ENCODE results near the gene TREML4. TPM values are rescaled to one million over a fixed set of nuclear protein-coding genes. Genes with fewer than 3 reads are reported as not detected.

TREML4 gene
- total RNA-seq, 1 experiment from 2014 or later, result not detected

GRCh38 chr6:41239467-41240159 is 11.5 kb downstream of the TREML4 start:
- ChIA-PET CTCF (no interaction called here), POLR2A (no interaction called here), RAD21 (ENCODE audit: low non-redundant PET in 1 of 2, low total read pairs in 2 of 2, uncharacterized antibody in 2 of 2, unreplicated experiment in 2 of 2) (no interaction called here)
- BruUV-seq (replicated peaks), result no TSS peak
- Histone ChIP-seq H3K36me3 (ENCODE audit: control insufficient read depth in 1 of 2, insufficient read depth in 2 of 2, low read length in 2 of 2) (no peaks in the 10 kb centered on the region), H3K79me2 (ENCODE audit: insufficient read depth, low read length) (no peaks in the 10 kb centered on the region), H3K9me2 (ENCODE audit: insufficient read depth) (no peaks in the 10 kb centered on the region), H3K9ac (ENCODE audit: low read length) (no peak overlapping the region), H3K4me1 (ENCODE audit: control insufficient read depth in 1 of 2, insufficient read depth in 2 of 2, low read length in 2 of 2) (no peaks in the 10 kb centered on the region), H3K9me3 (ENCODE audit: control insufficient read depth in 1 of 2, insufficient read depth in 1 of 2, low read depth in 1 of 2, low read length in 2 of 2) (no peaks in the 10 kb centered on the region), H4K20me1 (ENCODE audit: insufficient read depth) (no peaks in the 10 kb centered on the region), H3K27ac (ENCODE audit: low read depth, low read length) (no peak overlapping the region), H3K4me2 (ENCODE audit: low read length) (no peak overlapping the region), H3K27me3 (ENCODE audit: insufficient read depth, low read length) (peaks cover 56% of the 10 kb centered on the region), H2AFZ (ENCODE audit: low read depth, low read length, poor library complexity, severe bottlenecking) (no peak overlapping the region), H3K4me3 (replicated peaks in 1 of 2; ENCODE audit: low read depth in 1 of 2, low read length in 2 of 2) (no peak overlapping the region)
- intact Hi-C loops (cut with micrococcal nuclease), result no loop called here
- DNase-seq (ENCODE audit: low read depth, low spot score) (no peak), ATAC-seq (no peak)
- no peak for TF ChIP-seq REST (IDR thresholded peaks at IDR 0.05; ENCODE audit: low read depth)
- TF ChIP-seq ZFX (IDR thresholded peaks at IDR 0.05), result no peak
- TF ChIP-seq EZH2phosphoT487 (IDR thresholded peaks at IDR 0.05; ENCODE audit: borderline replicate concordance), result no peak
- TF ChIP-seq TCF7L2 (IDR thresholded peaks at IDR 0.05; ENCODE audit: borderline replicate concordance, extremely low read depth, insufficient read depth, insufficient read length), result no peak
- TF ChIP-seq, protein P1, sequence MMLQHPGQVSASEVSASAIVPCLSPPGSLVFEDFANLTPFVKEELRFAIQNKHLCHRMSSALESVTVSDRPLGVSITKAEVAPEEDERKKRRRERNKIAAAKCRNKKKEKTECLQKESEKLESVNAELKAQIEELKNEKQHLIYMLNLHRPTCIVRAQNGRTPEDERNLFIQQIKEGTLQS (IDR thresholded peaks at IDR 0.05), result no peak
- no peak for TF ChIP-seq CEBPB (IDR thresholded peaks at IDR 0.05; ENCODE audit: low read depth)
- no peak for TF ChIP-seq POLR2A (IDR thresholded peaks at IDR 0.05; ENCODE audit: borderline replicate concordance, extremely low read depth, insufficient read depth, insufficient read length)
- no peak for TF ChIP-seq ZNF274 (IDR thresholded peaks at IDR 0.05; ENCODE audit: low read depth, low read length)
- TF ChIP-seq JUND (IDR thresholded peaks at IDR 0.05), result no peak
- no peak for TF ChIP-seq SRF (IDR thresholded peaks at IDR 0.05; ENCODE audit: low read depth)
- TF ChIP-seq, protein P2, sequence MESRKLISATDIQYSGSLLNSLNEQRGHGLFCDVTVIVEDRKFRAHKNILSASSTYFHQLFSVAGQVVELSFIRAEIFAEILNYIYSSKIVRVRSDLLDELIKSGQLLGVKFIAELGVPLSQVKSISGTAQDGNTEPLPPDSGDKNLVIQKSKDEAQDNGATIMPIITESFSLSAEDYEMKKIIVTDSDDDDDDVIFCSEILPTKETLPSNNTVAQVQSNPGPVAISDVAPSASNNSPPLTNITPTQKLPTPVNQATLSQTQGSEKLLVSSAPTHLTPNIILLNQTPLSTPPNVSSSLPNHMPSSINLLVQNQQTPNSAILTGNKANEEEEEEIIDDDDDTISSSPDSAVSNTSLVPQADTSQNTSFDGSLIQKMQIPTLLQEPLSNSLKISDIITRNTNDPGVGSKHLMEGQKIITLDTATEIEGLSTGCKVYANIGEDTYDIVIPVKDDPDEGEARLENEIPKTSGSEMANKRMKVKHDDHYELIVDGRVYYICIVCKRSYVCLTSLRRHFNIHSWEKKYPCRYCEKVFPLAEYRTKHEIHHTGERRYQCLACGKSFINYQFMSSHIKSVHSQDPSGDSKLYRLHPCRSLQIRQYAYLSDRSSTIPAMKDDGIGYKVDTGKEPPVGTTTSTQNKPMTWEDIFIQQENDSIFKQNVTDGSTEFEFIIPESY (IDR thresholded peaks at IDR 0.05; ENCODE audit: extremely low read depth, insufficient replicate concordance, low read length), result no peak
- TF ChIP-seq CTCF (IDR thresholded peaks at IDR 0.05 in 2 of 3, conservative IDR thresholded peaks at IDR 0.05 in 1 of 3; ENCODE audit: borderline replicate concordance in 1 of 3, insufficient read depth in 1 of 3, low read depth in 2 of 3, low read length in 2 of 3), result no peak
- TF ChIP-seq CBX3 (IDR thresholded peaks at IDR 0.05; ENCODE audit: low read depth), result no peak
- no peak for TF ChIP-seq FOSL1 (IDR thresholded peaks at IDR 0.05; ENCODE audit: low read depth)
- TF ChIP-seq POLR2AphosphoS5 (IDR thresholded peaks at IDR 0.05; ENCODE audit: low read depth, low read length), result no peak
